ENCODE results near the gene PARD6A. TPM values are rescaled to one million over a fixed set of nuclear protein-coding genes. Genes with fewer than 3 reads are reported as not detected.

The PARD6A gene
- total RNA-seq, 1 experiment from 2014 or later: 10.8 TPM

DNA sequence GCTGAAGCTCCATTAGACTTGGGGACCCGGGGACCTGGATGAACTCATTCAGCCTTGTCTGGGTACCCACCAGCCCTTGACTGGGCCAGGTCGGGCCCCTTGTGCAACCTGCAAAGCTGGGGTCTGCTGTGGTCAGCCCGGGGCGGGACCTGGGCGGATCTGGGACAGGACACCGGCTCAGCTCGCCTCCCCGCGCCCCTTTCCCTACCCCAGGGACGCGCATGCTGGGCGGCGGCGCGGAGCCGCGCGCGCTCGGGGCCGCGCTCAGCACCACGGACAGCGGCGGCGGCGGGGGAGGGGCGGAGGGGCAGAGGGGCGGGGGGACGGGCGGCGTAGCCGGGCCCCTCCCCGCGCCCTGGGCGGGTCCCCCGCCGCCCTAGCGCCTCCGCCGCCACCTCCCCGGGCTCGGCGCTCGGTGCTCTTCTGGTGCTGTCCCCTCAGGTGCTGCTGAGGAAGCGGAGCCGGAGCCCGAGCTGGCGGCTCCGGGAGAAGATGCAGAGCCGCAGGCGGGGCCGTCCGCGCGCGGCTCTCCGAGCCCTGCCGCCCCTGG is 8.1 kb upstream of the PARD6A start:
- Mint-ChIP-seq H3K27me3 (ENCODE audit: low read depth) (peaks cover 5% of the 10 kb centered on the region), H3K9me3 (no peaks in the 10 kb centered on the region; a peak in 1 of 5 replicates), H3K4me3 (0 out of 5 replicates have a peak overlapping the region, but pooled peaks of 1 of the 2 experiments have one; percentile 68), H3K27ac (no peak overlapping the region), H3K4me1 (peaks cover 2 to 6% of the 10 kb centered on the region in 2 experiments; a peak in 3 of 4 replicates), H3K36me3 (ENCODE audit: insufficient read depth in 1 of 3, low read depth in 3 of 3) (peaks cover 12 to 48% (median 39%) of the 10 kb centered on the region in 3 experiments)
- Histone ChIP-seq H3K9ac (ENCODE audit: extremely low read depth, insufficient read length, low read length) (no peak overlapping the region), H3K4me2 (ENCODE audit: insufficient read depth, insufficient read length, low read length) (no peak overlapping the region), H3K27me3 (ENCODE audit: insufficient read depth, low read length) (no peaks in the 10 kb centered on the region; the same call in 1 of the 2 replicates), H4K5ac (ENCODE audit: insufficient read length, low read depth, low read length) (no peak overlapping the region), H2AK5ac (ENCODE audit: insufficient read length, low read length) (no peak overlapping the region), H2AFZ (ENCODE audit: low read length) (no peak overlapping the region), H2BK20ac (ENCODE audit: low read depth, low read length, poor library complexity, severe bottlenecking) (no peak overlapping the region), H3T11ph (ENCODE audit: low read length) (no peak overlapping the region), H3K18ac (ENCODE audit: insufficient read length, low read depth, low read length) (no peak overlapping the region), H3K23me2 (ENCODE audit: insufficient read length, low read depth, low read length, poor library complexity, severe bottlenecking) (peaks cover 3% of the 10 kb centered on the region), H3K23ac (ENCODE audit: insufficient read length, low read depth, low read length) (no peak overlapping the region), H3K14ac (ENCODE audit: insufficient read depth, low read length) (no peak overlapping the region), H3K4ac (ENCODE audit: low read depth, low read length) (no peak overlapping the region), H3K79me1 (ENCODE audit: insufficient read depth, low read depth, low read length, poor library complexity, severe bottlenecking) (no peaks in the 10 kb centered on the region), H4K8ac (replicated peaks; ENCODE audit: insufficient read length, low read depth, low read length) (no peak overlapping the region), H3K56ac (ENCODE audit: insufficient read length, low read depth, low read length) (no peak overlapping the region), H2BK5ac (ENCODE audit: insufficient read length, low read length) (no peak overlapping the region), H3K4me1 (ENCODE audit: insufficient read depth, low read length) (no peaks in the 10 kb centered on the region), H4K20me1 (ENCODE audit: control insufficient read depth, insufficient read depth, insufficient read length) (no peaks in the 10 kb centered on the region), H4K91ac (ENCODE audit: insufficient read length, low read depth, low read length) (no peak overlapping the region), H2BK12ac (ENCODE audit: insufficient read length, low read depth, low read length) (no peak overlapping the region), H3K27ac (ENCODE audit: insufficient read length, low read depth, low read length) (no peak overlapping the region), H3K79me2 (ENCODE audit: insufficient read depth, low read length) (no peaks in the 10 kb centered on the region), H2BK15ac (ENCODE audit: low read depth, low read length) (no peak overlapping the region), H2BK120ac (ENCODE audit: low read depth, low read length, poor library complexity, severe bottlenecking) (no peak overlapping the region), H3K9me3 (ENCODE audit: control insufficient read depth, low read depth, low read length) (no peaks in the 10 kb centered on the region)
- TF ChIP-seq, protein P1, sequence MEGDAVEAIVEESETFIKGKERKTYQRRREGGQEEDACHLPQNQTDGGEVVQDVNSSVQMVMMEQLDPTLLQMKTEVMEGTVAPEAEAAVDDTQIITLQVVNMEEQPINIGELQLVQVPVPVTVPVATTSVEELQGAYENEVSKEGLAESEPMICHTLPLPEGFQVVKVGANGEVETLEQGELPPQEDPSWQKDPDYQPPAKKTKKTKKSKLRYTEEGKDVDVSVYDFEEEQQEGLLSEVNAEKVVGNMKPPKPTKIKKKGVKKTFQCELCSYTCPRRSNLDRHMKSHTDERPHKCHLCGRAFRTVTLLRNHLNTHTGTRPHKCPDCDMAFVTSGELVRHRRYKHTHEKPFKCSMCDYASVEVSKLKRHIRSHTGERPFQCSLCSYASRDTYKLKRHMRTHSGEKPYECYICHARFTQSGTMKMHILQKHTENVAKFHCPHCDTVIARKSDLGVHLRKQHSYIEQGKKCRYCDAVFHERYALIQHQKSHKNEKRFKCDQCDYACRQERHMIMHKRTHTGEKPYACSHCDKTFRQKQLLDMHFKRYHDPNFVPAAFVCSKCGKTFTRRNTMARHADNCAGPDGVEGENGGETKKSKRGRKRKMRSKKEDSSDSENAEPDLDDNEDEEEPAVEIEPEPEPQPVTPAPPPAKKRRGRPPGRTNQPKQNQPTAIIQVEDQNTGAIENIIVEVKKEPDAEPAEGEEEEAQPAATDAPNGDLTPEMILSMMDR (conservative IDR thresholded peaks at IDR 0.05): no peak
- peak; percentile 69 for DNase-seq
- no CpG with 5 or more reads among the region's 59 CpGs for WGBS (ENCODE audit: extremely low coverage, insufficient read length, low lambda C conversion rate)
